Activated CD4-positive, alpha-beta T cell treated with anti-CD3 and anti-CD28 coated beads, Interleukin-2, amount 50 U/mL, for 16 hours (primary cell): ENCODE results near the gene BTBD8.
A peak's percentile ranks its signal among the peaks of the same experiment; 100 is the strongest.

Source experiments
- DNase-seq: peaks from one replicate; pipeline ENCODE4 v3.0.0-alpha.2; 2020

BTBD8 gene

DNA sequence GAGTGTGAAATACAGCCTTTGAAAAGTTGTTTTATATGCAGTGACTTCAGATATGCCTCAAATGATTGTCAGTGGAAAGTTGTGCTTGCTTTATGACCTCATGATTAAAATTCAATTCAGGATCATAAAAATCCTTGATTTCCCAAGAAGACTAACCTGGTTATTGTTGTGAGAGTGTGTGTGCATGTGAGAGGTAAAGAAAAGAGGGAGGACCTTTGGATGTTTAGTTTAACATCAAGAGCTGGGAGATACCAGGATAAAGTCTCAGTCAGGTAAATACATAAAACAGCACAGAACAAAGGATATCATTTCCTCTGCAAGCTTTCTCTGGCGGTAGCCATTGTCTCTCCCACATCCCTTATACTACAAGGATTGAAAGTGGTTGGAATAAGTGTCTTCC is 14.4 kb downstream of the BTBD8 start:
- DNase-seq = no peak

GRCh38 chr1:92095874-92096273 is 15.7 kb downstream of the BTBD8 start:
- no peak for DNase-seq

- DNase-seq = peak; percentile 12
These were observed 16.2 kb downstream of the BTBD8 start for GRCh38 chr1:92096317-92096716.

DNA sequence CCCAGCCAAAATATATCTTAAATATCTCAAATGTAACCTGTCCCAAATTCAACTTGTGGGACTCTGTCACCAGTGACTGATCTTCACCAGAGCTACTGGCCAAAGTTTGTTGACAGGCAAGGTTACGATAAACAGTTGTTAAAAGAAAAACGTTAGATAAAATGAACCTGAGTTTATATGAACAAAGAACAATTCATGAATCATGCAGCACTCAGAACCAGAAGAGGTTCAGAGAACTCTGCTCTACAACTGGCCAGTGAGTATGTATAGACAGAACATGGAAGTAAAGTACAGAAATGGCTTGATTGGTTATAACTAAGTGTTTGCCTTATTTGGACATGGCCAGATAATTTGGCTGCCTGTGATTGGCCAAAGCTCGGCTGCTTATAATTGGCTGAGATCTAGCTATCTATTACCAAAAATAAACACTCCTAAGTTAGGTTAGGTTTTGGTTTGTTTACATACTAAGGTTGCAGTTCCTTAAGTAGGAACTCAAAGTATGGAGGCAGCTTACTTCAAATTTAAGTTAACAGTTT is 25.5 kb downstream of the BTBD8 start:
- DNase-seq = no peak

DNA sequence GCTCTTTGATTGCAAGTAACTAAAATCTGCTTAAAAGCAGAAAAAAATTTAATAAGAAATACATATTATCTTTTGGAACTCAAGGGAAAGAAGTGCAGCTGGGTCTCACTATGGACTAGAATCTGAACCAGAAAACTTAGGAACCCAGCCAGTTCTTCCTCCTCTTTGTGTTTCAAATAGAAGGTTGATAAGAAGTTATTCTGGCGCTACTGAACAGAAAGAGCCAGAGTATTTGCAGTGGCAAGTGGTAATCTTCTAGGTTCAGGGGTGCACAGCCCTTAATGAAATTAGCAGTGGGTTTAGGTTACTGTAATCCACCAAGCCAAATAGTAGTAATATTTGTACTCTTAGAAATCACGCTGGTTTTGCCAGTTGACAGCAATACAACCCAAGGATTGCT is 28.5 kb downstream of the BTBD8 start:
- DNase-seq = no peak

DNA sequence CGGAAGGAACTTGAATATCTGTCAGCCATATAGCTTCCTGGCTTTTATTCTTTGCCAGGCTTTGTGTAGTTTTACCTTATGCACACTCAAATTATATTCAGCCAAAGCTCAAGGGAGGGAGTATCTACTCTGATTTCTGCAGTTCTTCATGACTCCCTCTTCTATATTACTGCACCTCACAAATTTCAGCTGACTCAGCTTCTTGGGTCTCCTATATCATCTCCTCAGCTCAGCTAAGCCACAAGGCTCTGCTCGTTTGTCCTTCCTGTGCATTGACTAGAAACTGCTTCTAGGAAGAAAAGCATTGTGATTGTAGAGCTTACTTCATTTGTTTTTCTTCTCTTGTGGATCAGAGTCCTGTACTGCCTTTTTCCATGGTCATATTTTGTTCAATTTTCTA is 37.4 kb downstream of the BTBD8 start:
- DNase-seq = no peak

DNA sequence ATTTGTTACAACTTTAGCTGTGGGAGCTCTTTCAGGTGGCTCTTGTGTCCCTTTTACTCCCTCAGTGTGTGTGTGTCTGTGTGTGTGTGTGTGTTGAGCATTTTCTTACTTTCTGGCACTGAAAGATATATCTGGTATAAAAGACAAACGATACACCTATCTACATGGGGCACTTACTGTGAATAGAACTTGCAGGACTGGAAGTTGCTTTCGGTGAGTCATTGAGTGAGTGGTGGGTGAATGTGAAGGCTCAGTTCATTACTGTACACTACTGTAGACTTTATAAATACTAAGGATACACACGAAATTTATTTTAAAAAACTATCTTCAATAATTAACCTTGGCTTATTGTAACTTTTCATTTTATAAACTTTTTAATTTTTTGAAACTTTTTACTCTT is 38.7 kb downstream of the BTBD8 start:
- no peak for DNase-seq

- DNase-seq = peak; percentile 6
These were observed 43.7 kb downstream of the BTBD8 start for GRCh38 chr1:92123868-92124267.

DNA sequence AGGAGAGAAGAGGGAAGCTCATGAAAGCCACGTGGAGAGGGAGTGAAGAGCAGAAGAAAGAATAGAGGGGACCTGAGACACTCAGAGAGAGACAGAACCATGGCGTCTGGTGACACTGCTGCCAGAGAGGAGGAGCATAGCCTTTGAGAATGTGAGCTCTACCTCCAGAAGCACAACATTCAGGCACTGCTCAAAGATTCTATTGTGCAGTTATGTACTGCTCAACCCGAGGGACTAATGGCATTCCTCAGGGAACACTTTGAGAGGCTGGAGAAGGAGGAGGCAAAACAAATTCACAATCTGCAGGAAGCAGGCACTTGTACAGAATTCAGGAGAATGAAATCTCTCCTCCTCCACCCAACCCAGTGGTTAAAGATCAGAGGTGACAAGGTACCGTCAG is 45.1 kb downstream of the BTBD8 start:
- no peak for DNase-seq

GRCh38 chr1:92126088-92126487 is 45.9 kb downstream of the BTBD8 start:
- no peak for DNase-seq

GRCh38 chr1:92134331-92134730 is 54.2 kb downstream of the BTBD8 start:
- no peak for DNase-seq

- DNase-seq = no peak
These were observed 56.2 kb downstream of the BTBD8 start for GRCh38 chr1:92136341-92136740.

DNA sequence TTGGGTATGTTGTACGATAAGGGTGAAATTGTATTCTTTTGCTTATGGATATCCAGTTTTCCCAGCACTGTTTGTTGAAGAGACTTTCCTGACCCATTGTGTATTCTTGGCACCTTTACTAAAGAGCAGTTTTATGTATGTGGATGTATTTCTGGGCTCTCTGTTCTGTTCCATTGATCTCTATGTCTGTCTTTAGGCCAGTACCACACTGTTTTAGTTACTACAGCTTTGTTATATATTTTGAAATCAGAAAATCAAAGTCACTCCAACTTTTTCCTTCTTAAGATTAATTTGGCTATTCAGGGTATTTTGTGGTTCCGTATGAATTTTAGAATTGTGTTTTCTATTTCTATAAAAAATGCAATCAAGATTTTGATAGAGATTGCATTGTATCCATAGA is 74.8 kb downstream of the BTBD8 start:
- no peak for DNase-seq

GRCh38 chr1:92159593-92159992 is 79.4 kb downstream of the BTBD8 start:
- no peak for DNase-seq

- no peak for DNase-seq
These were observed 85.2 kb downstream of the BTBD8 start for GRCh38 chr1:92165389-92165788.

DNA sequence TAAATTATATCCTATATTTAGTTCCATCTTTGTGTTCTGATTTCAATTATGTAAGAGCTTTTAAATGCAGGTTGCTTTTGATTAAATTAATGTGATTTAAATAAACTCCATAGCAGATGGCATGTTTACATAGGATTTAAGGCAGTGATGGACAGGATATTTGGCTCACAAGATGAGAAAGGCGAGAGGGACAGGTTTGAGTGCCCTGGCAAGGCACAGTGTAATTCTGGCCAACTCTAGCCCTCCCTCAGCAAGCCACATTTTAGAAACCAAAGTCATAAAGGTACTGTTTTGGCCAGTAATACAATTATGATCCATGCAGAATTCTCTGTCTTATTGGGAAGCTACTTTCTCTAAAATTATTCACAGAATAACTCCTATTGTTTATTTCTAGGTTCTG is 87.0 kb downstream of the BTBD8 start:
- no peak for DNase-seq

- DNase-seq = no peak
These were observed 88.5 kb downstream of the BTBD8 start for GRCh38 chr1:92168657-92169056.

- DNase-seq = no peak
These were observed 89.3 kb downstream of the BTBD8 start for GRCh38 chr1:92169214-92170005.

DNA sequence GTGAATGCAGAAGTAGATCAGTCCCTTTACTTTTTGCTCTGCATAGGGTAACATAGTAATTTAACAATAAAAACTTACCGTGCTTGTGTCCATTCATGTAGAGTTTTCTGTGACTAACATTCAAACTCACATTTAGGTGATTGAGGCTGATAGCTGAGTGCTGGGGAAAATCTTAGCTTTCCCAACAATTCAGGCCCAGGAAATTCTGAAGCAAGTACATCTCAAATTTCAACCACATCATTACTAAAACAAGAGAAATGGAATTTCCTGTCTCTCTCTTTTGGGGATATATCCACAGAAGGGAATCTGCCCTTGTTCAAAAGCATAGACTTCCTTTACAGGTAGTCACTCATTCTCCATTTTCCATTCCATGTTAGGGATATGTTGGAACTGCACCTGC is 104.5 kb downstream of the BTBD8 start:
- DNase-seq = no peak

DNA sequence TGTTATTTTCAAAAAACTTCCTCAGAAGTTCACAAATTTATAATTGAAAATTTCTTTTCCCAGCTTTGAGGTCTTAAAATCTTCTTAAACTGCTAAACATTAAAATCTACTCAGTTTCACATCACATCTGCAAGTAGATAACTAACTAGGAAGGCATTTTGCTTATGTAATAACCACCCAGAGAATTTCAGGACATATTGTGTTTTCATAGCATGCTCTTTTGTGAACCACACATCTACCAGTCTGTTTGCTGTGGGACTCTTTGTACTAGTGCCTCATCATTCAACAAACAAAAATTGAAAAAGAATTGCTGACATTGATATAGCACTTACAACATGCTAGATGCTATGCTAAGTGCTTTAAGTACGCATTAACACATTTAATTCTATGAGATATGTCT is 105.9 kb downstream of the BTBD8 start:
- no peak for DNase-seq

- DNase-seq = no peak
These were observed 108.5 kb downstream of the BTBD8 start for GRCh38 chr1:92188436-92189255.

DNA sequence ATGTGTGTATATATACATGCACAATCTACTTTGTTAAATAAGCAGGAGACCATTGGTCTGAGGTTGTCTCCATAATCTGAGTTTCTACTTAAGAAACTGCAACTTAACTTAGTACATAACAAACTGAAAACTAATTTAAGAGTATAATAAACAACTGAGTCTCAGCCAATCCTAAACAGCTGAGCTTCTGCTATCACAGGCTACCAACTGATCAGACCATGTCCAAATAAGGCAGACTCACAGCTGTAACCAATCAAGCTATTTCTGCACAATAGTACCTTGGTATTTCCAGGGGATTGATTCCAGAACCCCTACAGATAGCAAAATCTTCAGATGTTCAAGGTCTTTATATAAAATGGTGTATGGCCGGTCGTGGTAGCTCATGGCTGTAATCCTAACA is 111.6 kb downstream of the BTBD8 start:
- DNase-seq = no peak

GRCh38 chr1:92192246-92192645 is 112.1 kb downstream of the BTBD8 start:
- DNase-seq = no peak

DNA sequence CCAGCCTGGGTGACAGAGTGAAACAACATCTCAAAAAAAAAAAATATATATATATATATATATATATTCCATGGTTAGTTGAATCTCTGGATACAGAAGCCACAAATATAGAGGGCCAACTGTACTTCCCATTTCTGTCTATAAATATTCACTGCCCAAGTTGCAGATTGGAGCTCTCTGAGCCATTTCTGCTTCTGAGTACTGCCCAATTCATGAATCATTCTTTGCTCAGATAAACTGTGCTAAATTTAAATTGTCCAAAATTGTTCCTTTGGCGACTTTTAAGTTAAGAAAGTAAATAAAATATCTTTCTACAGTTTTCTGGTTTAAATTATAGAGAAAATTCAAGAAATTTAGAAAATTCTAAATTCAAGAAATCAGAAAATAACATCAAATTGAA is 114.4 kb downstream of the BTBD8 start:
- DNase-seq = no peak
